Liver (tissue), 3 donors: ENCODE measurements around the gene TMCO1.

Experiments
- FOXA1 ChIP-seq: IDR thresholded peaks from 2 replicates; pipeline ENCODE4 v1.6.1; 2016; ENCODE audit warnings: antibody characterized with exemption
- GABPA ChIP-seq, 2 donors: IDR thresholded peaks in 1 of 2; conservative IDR thresholded peaks in 1 of 2; 2 replicates each; pipeline ENCODE4 v1.6.1; 2016; ENCODE audit warnings: antibody characterized with exemption in 2 of 2, mild to moderate bottlenecking in 1 of 2, moderate library complexity in 1 of 2
- RAD21 ChIP-seq, 2 donors: IDR thresholded peaks; 2 replicates each; pipeline ENCODE4 v1.6.1; 2016; ENCODE audit warnings: antibody characterized with exemption in 2 of 2, mild to moderate bottlenecking in 2 of 2
- RXRA ChIP-seq, 2 donors: IDR thresholded peaks; 2 replicates each; pipeline ENCODE4 v1.6.1; 2017 to 2018; ENCODE audit warnings: antibody characterized with exemption in 2 of 2, mild to moderate bottlenecking in 1 of 2
- SP1 ChIP-seq: IDR thresholded peaks from 2 replicates; pipeline ENCODE4 v1.6.1; 2018; ENCODE audit warnings: antibody characterized with exemption, mild to moderate bottlenecking
- TAF1 ChIP-seq: conservative IDR thresholded peaks from 2 replicates; pipeline ENCODE4 v1.6.1; 2016; ENCODE audit warnings: antibody characterized with exemption, mild to moderate bottlenecking
- YY1 ChIP-seq: IDR thresholded peaks from 2 replicates; pipeline ENCODE4 v1.6.1; 2016; ENCODE audit warnings: antibody characterized with exemption, mild to moderate bottlenecking
- TF ChIP-seq, protein P1 (sequence below): fragments of 150-350 bp; IDR thresholded peaks from 2 replicates; pipeline ENCODE4 v1.5.1; 2017; ENCODE audit warnings: improper control_type of control experiment, low read depth, low read length; ENCODE audit not compliant: missing input control
- TF ChIP-seq, protein P2 (sequence below): IDR thresholded peaks from 2 replicates; pipeline ENCODE4 v1.6.1; 2016; ENCODE audit warnings: antibody characterized with exemption
- TF ChIP-seq, protein P3 (sequence below): IDR thresholded peaks from 2 replicates; pipeline ENCODE4 v1.6.1; 2016; ENCODE audit warnings: antibody characterized with exemption, mild to moderate bottlenecking
- TF ChIP-seq, protein P4 (sequence below): IDR thresholded peaks from 2 replicates; pipeline ENCODE4 v1.6.1; 2016; ENCODE audit warnings: antibody characterized with exemption
- donor health status: healthy.
- donor health status: healthy.

DNA sequence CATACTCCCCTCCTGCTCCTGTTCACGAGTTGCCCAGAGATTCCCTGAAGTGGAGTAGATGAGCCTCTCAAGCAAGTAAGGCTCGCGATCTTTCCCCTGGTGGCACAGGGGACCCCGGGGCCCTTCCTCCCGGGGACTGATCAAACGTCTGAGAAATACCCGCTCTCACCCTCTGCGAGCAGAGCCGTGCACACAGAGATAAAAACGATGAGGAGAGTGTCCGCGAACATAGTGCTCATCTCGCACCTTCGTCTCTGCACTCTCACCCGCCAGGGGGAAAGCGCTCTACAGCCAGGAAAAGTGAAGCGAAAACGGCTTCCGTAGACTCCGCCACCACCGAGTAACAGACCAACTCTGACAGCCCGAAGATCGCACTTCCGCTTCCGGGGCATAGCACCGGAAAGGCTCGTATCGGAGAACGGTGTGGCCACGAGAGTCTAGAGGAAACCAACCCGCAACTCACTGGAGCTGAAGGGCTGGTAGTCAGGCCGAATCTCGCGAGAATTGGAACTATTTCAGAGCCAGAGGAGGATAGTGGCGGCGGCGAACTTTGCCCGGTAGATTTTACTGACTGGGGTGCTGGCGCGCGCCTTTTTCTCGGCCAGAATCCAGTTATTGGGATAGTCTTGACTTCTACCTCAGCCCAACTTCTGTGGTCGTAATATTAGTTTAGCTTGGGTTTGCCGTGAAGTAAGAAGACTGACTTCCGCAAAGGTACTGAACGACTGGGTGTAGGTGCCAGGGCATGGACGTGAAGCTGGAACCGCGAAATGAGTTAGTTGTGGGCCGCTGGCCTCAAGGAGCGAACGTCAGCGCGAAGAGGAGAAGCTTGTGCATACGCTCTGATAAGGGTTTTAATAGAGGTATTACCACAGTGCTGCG is at the start of gene TMCO1:
- TF ChIP-seq GABPA (IDR thresholded peaks at IDR 0.05 in 1 of 2, conservative IDR thresholded peaks at IDR 0.05 in 1 of 2) = peak; percentile 99 to 100
- peak; percentile 46 to 60 for TF ChIP-seq RAD21 (IDR thresholded peaks at IDR 0.05)
- TF ChIP-seq, protein P1, sequence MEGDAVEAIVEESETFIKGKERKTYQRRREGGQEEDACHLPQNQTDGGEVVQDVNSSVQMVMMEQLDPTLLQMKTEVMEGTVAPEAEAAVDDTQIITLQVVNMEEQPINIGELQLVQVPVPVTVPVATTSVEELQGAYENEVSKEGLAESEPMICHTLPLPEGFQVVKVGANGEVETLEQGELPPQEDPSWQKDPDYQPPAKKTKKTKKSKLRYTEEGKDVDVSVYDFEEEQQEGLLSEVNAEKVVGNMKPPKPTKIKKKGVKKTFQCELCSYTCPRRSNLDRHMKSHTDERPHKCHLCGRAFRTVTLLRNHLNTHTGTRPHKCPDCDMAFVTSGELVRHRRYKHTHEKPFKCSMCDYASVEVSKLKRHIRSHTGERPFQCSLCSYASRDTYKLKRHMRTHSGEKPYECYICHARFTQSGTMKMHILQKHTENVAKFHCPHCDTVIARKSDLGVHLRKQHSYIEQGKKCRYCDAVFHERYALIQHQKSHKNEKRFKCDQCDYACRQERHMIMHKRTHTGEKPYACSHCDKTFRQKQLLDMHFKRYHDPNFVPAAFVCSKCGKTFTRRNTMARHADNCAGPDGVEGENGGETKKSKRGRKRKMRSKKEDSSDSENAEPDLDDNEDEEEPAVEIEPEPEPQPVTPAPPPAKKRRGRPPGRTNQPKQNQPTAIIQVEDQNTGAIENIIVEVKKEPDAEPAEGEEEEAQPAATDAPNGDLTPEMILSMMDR = peak; percentile 10
- TF ChIP-seq, protein P2, sequence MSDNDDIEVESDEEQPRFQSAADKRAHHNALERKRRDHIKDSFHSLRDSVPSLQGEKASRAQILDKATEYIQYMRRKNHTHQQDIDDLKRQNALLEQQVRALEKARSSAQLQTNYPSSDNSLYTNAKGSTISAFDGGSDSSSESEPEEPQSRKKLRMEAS = peak; percentile 81
- TF ChIP-seq TAF1 = peak; percentile 82
- TF ChIP-seq, protein P3, sequence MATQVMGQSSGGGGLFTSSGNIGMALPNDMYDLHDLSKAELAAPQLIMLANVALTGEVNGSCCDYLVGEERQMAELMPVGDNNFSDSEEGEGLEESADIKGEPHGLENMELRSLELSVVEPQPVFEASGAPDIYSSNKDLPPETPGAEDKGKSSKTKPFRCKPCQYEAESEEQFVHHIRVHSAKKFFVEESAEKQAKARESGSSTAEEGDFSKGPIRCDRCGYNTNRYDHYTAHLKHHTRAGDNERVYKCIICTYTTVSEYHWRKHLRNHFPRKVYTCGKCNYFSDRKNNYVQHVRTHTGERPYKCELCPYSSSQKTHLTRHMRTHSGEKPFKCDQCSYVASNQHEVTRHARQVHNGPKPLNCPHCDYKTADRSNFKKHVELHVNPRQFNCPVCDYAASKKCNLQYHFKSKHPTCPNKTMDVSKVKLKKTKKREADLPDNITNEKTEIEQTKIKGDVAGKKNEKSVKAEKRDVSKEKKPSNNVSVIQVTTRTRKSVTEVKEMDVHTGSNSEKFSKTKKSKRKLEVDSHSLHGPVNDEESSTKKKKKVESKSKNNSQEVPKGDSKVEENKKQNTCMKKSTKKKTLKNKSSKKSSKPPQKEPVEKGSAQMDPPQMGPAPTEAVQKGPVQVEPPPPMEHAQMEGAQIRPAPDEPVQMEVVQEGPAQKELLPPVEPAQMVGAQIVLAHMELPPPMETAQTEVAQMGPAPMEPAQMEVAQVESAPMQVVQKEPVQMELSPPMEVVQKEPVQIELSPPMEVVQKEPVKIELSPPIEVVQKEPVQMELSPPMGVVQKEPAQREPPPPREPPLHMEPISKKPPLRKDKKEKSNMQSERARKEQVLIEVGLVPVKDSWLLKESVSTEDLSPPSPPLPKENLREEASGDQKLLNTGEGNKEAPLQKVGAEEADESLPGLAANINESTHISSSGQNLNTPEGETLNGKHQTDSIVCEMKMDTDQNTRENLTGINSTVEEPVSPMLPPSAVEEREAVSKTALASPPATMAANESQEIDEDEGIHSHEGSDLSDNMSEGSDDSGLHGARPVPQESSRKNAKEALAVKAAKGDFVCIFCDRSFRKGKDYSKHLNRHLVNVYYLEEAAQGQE = no peak
- TF ChIP-seq FOXA1 = no peak
- TF ChIP-seq YY1 = peak; percentile 96
- peak; percentile 76 for TF ChIP-seq SP1
- TF ChIP-seq, protein P4, sequence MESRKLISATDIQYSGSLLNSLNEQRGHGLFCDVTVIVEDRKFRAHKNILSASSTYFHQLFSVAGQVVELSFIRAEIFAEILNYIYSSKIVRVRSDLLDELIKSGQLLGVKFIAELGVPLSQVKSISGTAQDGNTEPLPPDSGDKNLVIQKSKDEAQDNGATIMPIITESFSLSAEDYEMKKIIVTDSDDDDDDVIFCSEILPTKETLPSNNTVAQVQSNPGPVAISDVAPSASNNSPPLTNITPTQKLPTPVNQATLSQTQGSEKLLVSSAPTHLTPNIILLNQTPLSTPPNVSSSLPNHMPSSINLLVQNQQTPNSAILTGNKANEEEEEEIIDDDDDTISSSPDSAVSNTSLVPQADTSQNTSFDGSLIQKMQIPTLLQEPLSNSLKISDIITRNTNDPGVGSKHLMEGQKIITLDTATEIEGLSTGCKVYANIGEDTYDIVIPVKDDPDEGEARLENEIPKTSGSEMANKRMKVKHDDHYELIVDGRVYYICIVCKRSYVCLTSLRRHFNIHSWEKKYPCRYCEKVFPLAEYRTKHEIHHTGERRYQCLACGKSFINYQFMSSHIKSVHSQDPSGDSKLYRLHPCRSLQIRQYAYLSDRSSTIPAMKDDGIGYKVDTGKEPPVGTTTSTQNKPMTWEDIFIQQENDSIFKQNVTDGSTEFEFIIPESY = peak; percentile 100
- TF ChIP-seq RXRA (IDR thresholded peaks at IDR 0.05) = peak; percentile 48 to 59
